ENCODE measurements around the gene TRABD2B. TPM values are rescaled to one million over a fixed set of nuclear protein-coding genes. Genes with fewer than 3 reads are reported as not detected.

TRABD2B gene
- total and polyA plus RNA-seq, 3 experiments from 2014 or later = not detected

- H3K4me1 Mint-ChIP-seq = no peaks in the 10 kb centered on the region
- no peak for DNase-seq
- CTCF ChIA-PET = no interaction called here
Measured at GRCh38 chr1:47849005-47849521, 148.1 kb downstream of the TRABD2B start.

DNA sequence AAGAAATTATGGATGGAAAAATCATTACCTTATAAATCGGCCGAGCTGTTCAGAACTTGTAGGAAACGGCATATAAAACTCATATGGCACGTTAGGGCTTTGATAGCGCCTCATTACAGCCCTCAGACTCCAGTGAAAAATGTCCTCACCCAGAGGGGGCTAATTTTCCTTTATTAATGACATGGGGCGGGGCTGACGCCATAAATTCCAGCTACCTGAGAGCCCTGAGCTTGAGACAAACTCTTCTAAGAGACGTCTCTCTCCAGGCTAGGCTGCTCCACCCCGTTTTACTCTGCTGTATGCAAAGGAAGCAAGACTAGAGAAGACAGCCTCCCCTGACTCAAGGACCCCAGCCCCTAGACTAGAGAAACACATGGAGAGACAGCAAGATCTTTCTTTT is 149.4 kb downstream of the TRABD2B start:
- CTCF ChIA-PET = no interaction called here
- Mint-ChIP-seq H3K36me3 (no peaks in the 10 kb centered on the region), H3K9me3 (no peaks in the 10 kb centered on the region), H3K4me1 (no peaks in the 10 kb centered on the region), H3K27me3 (peaks cover 9 to 13% of the 10 kb centered on the region in 2 donors), H3K4me3 (no peak overlapping the region), H3K27ac (no peak overlapping the region)
- Histone ChIP-seq H3K36me3 (ENCODE audit: insufficient read depth, low read length) (no peaks in the 10 kb centered on the region), H3K27me3 (ENCODE audit: insufficient read depth, low read length, poor library complexity, severe bottlenecking) (no peaks in the 10 kb centered on the region), H3K9me3 (ENCODE audit: low read length) (no peaks in the 10 kb centered on the region), H3K4me3 (ENCODE audit: low read length) (no peak overlapping the region), H3K4me1 (ENCODE audit: insufficient read depth, low read length) (no peaks in the 10 kb centered on the region), H3K27ac (ENCODE audit: low read depth, low read length) (no peak overlapping the region)
- POLR2A ChIA-PET = no interaction called here
- DNase-seq = no peak

More at GRCh38 chr1:47849005-47849521, 148.1 kb downstream of the TRABD2B start:
- Mint-ChIP-seq H3K4me3 (no peak overlapping the region), H3K9me3 (no peaks in the 10 kb centered on the region), H3K27ac (no peak overlapping the region), H3K36me3 (no peaks in the 10 kb centered on the region), H3K27me3 (peaks cover 4 to 5% of the 10 kb centered on the region in 2 donors)
- Histone ChIP-seq H3K36me3 (ENCODE audit: insufficient read depth, low read length) (no peaks in the 10 kb centered on the region), H3K27me3 (ENCODE audit: insufficient read depth, low read length, poor library complexity, severe bottlenecking) (no peaks in the 10 kb centered on the region), H3K4me1 (ENCODE audit: insufficient read depth, low read length) (no peaks in the 10 kb centered on the region), H3K4me3 (ENCODE audit: low read length) (no peak overlapping the region), H3K9me3 (ENCODE audit: low read length) (no peaks in the 10 kb centered on the region), H3K27ac (ENCODE audit: low read depth, low read length) (no peak overlapping the region)
- POLR2A ChIA-PET = no interaction called here

DNA sequence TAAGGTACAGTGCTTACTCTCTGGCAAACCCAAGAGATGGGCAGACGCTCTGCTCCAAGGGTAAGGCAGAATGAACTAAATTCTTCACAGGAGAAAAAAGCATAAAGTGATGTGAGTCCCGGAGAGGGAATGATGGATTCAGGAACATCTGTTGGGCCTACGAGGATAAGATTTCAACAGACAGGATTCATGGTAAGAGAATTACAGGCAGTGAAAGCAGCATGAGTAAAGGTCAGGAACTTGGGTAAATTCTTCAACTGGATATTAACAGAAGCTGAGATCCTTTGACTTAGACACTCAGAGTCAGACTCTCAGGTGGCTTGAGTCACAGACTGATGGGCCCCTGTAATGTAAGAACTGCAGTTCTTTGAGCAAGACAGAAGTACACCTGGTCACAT is 152.6 kb downstream of the TRABD2B start:
- H3K36me3 ChIP-seq (ENCODE audit: insufficient read depth, low read length) = no peaks in the 10 kb centered on the region
- Mint-ChIP-seq H3K9me3 (no peaks in the 10 kb centered on the region), H3K27me3 (peaks cover 16 to 19% of the 10 kb centered on the region in 2 donors), H3K4me1 (no peaks in the 10 kb centered on the region), H3K4me3 (no peak overlapping the region), H3K36me3 (no peaks in the 10 kb centered on the region), H3K27ac (no peak overlapping the region)
- no peaks in the 10 kb centered on the region for H3K4me1 ChIP-seq (ENCODE audit: insufficient read depth, low read length)
- no peak overlapping the region for H3K4me3 ChIP-seq (ENCODE audit: low read length)
- no peak for DNase-seq
- ChIA-PET POLR2A (no interaction called here), CTCF (no interaction called here)
- H3K27me3 ChIP-seq (ENCODE audit: insufficient read depth, low read length, poor library complexity, severe bottlenecking) = no peaks in the 10 kb centered on the region
- H3K9me3 ChIP-seq (ENCODE audit: low read length) = no peaks in the 10 kb centered on the region
- no peak overlapping the region for H3K27ac ChIP-seq (ENCODE audit: low read depth, low read length)

- peaks cover 16 to 19% of the 10 kb centered on the region in 2 donors for H3K27me3 Mint-ChIP-seq
- Histone ChIP-seq H3K27ac (ENCODE audit: low read depth, low read length) (no peak overlapping the region), H3K27me3 (ENCODE audit: insufficient read depth, low read length, poor library complexity, severe bottlenecking) (no peaks in the 10 kb centered on the region), H3K36me3 (ENCODE audit: insufficient read depth, low read length) (no peaks in the 10 kb centered on the region), H3K9me3 (ENCODE audit: low read length) (no peaks in the 10 kb centered on the region), H3K4me3 (ENCODE audit: low read length) (no peak overlapping the region), H3K4me1 (ENCODE audit: insufficient read depth, low read length) (no peaks in the 10 kb centered on the region)
- CTCF ChIA-PET = no interaction called here
- no peak overlapping the region for H3K27ac Mint-ChIP-seq
- no peak overlapping the region for H3K4me3 Mint-ChIP-seq
- no peaks in the 10 kb centered on the region for H3K9me3 Mint-ChIP-seq
- no peaks in the 10 kb centered on the region for H3K4me1 Mint-ChIP-seq
- H3K36me3 Mint-ChIP-seq = no peaks in the 10 kb centered on the region
- DNase-seq = no peak
- POLR2A ChIA-PET = no interaction called here
Measured at GRCh38 chr1:47843781-47844557, 153.2 kb downstream of the TRABD2B start.

DNA sequence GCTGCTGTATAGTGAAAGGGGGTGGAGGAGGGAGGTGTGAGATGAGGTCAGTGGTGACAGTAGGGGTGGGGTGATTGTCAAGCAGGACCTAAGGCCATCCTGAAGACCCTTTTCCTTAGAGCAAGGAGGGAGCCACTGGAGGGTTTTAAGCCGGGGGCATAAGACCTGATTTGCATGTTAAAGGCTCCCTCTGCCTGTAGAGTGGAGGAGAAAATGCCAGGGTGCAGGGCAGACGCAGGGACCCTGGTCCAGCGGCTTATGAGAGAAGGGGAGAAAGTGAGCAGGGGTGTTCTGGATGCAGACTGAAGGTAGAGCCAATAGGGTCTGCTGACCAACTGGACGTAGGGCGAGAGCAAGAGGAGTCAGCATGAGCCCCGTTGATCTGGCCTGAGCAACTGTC is 154.1 kb downstream of the TRABD2B start:
- Mint-ChIP-seq H3K27ac (no peak overlapping the region), H3K36me3 (no peaks in the 10 kb centered on the region), H3K4me3 (no peak overlapping the region), H3K27me3 (peaks cover 16 to 19% of the 10 kb centered on the region in 2 donors), H3K9me3 (no peaks in the 10 kb centered on the region), H3K4me1 (no peaks in the 10 kb centered on the region)
- Histone ChIP-seq H3K4me3 (ENCODE audit: low read length) (no peak overlapping the region), H3K27ac (ENCODE audit: low read depth, low read length) (no peak overlapping the region), H3K4me1 (ENCODE audit: insufficient read depth, low read length) (no peaks in the 10 kb centered on the region), H3K36me3 (ENCODE audit: insufficient read depth, low read length) (no peaks in the 10 kb centered on the region), H3K27me3 (ENCODE audit: insufficient read depth, low read length, poor library complexity, severe bottlenecking) (no peaks in the 10 kb centered on the region), H3K9me3 (ENCODE audit: low read length) (no peaks in the 10 kb centered on the region)
- CTCF ChIA-PET = no interaction called here
- no peak for DNase-seq
- POLR2A ChIA-PET = no interaction called here

- ChIA-PET CTCF (no interaction called here), POLR2A (no interaction called here)
- H3K9me3 ChIP-seq (ENCODE audit: low read length) = no peaks in the 10 kb centered on the region
- Mint-ChIP-seq H3K27me3 (peaks cover 16 to 19% of the 10 kb centered on the region in 2 donors), H3K9me3 (no peaks in the 10 kb centered on the region), H3K27ac (no peak overlapping the region), H3K4me3 (no peak overlapping the region), H3K4me1 (no peaks in the 10 kb centered on the region), H3K36me3 (no peaks in the 10 kb centered on the region)
- no peaks in the 10 kb centered on the region for H3K4me1 ChIP-seq (ENCODE audit: insufficient read depth, low read length)
- H3K27ac ChIP-seq (ENCODE audit: low read depth, low read length) = no peak overlapping the region
- H3K36me3 ChIP-seq (ENCODE audit: insufficient read depth, low read length) = no peaks in the 10 kb centered on the region
- H3K4me3 ChIP-seq (ENCODE audit: low read length) = no peak overlapping the region
- H3K27me3 ChIP-seq (ENCODE audit: insufficient read depth, low read length, poor library complexity, severe bottlenecking) = no peaks in the 10 kb centered on the region
- DNase-seq = no peak
Measured at GRCh38 chr1:47842228-47842919, 154.8 kb downstream of the TRABD2B start.

DNA sequence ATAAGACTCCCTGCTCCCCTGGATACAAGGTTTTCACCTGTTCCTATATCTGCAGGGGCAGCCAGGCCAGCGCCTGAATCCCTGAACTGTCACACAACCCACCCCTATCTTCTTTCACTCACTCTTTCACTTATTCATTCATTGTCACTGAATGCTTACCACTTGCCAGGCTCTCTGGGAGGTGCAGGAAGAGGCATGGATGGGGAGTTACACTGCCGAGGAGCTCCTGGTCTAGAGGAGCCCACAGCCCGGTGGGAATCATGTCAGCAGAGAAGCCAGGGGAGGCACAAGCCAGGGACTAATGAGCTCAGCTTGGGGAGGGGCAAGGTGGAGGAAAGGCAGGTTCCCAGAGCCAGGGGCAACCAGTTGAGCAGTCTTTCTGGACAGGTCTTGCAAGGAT is 155.8 kb downstream of the TRABD2B start:
- H3K4me3 Mint-ChIP-seq = no peak overlapping the region
- H3K4me1 Mint-ChIP-seq = no peaks in the 10 kb centered on the region
- no peaks in the 10 kb centered on the region for H3K9me3 Mint-ChIP-seq
- H3K27me3 ChIP-seq (ENCODE audit: insufficient read depth, low read length, poor library complexity, severe bottlenecking) = no peaks in the 10 kb centered on the region
- POLR2A ChIA-PET = no interaction called here
- H3K27ac Mint-ChIP-seq = peak overlapping the region in 1 of 8 donors; percentile 72
- no peaks in the 10 kb centered on the region for H3K36me3 ChIP-seq (ENCODE audit: insufficient read depth, low read length)
- no peak for DNase-seq
- H3K9me3 ChIP-seq (ENCODE audit: low read length) = no peaks in the 10 kb centered on the region
- H3K27me3 Mint-ChIP-seq = peaks cover 17 to 19% of the 10 kb centered on the region in 2 donors
- no peaks in the 10 kb centered on the region for H3K4me1 ChIP-seq (ENCODE audit: insufficient read depth, low read length)
- no peak overlapping the region for H3K27ac ChIP-seq (ENCODE audit: low read depth, low read length)
- H3K4me3 ChIP-seq (ENCODE audit: low read length) = no peak overlapping the region
- no peaks in the 10 kb centered on the region for H3K36me3 Mint-ChIP-seq
- CTCF ChIA-PET = no interaction called here

DNA sequence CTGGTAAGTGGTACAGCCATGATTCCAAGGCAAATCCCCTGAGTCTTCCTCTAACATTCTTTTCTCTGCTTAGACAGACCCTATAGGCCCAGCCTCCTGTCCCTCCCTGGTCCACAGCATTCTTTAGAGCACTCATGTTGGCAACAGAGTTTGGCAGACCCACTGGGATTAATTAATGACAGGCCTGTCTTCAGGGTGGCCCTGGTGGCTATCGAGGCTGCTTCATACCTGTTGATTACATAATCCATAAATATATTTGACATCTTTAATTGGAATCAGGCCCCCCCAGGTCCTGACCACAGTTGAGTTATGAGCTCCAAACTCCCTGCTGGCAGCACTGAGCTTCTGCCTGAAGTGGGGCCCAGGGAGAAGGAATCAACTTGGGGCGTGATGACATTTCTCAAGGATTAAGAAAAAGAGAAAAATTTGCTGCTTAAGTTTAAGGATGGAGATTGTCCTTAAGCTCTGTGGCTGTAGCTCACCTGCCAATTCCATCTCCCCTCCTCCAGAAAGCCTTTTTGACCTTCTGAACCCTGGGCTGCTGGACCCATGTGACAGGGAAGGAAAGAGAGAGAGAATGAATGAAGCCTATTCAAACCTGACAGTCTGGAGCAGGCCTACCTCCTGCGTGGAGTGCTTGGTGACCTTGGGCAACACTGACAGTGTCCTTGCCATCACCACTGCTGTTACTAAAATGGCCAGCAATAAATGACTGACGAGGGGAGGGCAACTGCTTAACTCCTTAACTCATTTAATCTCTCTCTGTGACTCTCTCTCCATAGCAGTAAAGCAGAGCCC is 156.6 kb downstream of the TRABD2B start:
- Histone ChIP-seq H3K9me3 (ENCODE audit: low read length) (no peaks in the 10 kb centered on the region), H3K4me1 (ENCODE audit: insufficient read depth, low read length) (no peaks in the 10 kb centered on the region), H3K4me3 (ENCODE audit: low read length) (no peak overlapping the region), H3K27ac (ENCODE audit: low read depth, low read length) (no peak overlapping the region), H3K27me3 (ENCODE audit: insufficient read depth, low read length, poor library complexity, severe bottlenecking) (no peaks in the 10 kb centered on the region), H3K36me3 (ENCODE audit: insufficient read depth, low read length) (no peaks in the 10 kb centered on the region)
- no peak overlapping the region for H3K4me3 Mint-ChIP-seq
- H3K27me3 Mint-ChIP-seq = peaks cover 17 to 19% of the 10 kb centered on the region in 2 donors
- H3K4me1 Mint-ChIP-seq = no peaks in the 10 kb centered on the region
- H3K36me3 Mint-ChIP-seq = no peaks in the 10 kb centered on the region
- DNase-seq = no peak
- CTCF ChIA-PET = no interaction called here
- no peak overlapping the region for H3K27ac Mint-ChIP-seq
- H3K9me3 Mint-ChIP-seq = peaks cover 0 to 2% (median under 1%) of the 10 kb centered on the region in 5 donors
- POLR2A ChIA-PET = no interaction called here

Measured in CD8-positive, alpha-beta memory T cell (primary cell).